Mononuclear cell (primary cell): ENCODE results near the gene SLC25A1. TPM values are rescaled to one million over a fixed set of nuclear protein-coding genes. Genes with fewer than 3 reads are reported as not detected.

ENCODE experiments used
- H3K27me3 ChIP-seq: 2 replicates; pipeline ENCODE4 v1.6.0; 2011; ENCODE audit warnings: low read length, control low read depth; ENCODE audit not compliant: insufficient read depth
- H3K4me1 ChIP-seq: 2 replicates; pipeline ENCODE4 v1.5.1; 2011; ENCODE audit warnings: mild to moderate bottlenecking, low read length, control low read depth; ENCODE audit not compliant: insufficient read depth
- H3K4me3 ChIP-seq: 2 replicates; pipeline ENCODE4 v1.5.1; 2011; ENCODE audit warnings: mild to moderate bottlenecking, low read length, moderate library complexity
- H3K9me3 ChIP-seq: 2 replicates; pipeline ENCODE4 v1.5.1; 2011; ENCODE audit warnings: low read depth, mild to moderate bottlenecking, control low read depth, low read length
- total RNA-seq: library from RNA; depleted of rRNA; stranded (reverse); fragments of >200 nt; gene quantifications from one replicate; pipeline ENCODE4 v1.2.3, GENCODE V29; 2012

SLC25A1 gene
- total RNA-seq, 1 donor: 12.4 TPM

DNA sequence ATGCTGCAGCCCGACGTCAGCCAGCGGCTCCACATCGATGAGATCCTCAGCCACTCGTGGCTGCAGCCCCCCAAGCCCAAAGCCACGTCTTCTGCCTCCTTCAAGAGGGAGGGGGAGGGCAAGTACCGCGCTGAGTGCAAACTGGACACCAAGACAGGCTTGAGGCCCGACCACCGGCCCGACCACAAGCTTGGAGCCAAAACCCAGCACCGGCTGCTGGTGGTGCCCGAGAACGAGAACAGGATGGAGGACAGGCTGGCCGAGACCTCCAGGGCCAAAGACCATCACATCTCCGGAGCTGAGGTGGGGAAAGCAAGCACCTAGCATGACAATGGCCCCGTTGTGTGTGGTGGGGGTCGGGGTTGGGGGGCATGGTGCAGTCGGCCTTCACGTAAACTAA lies 46.4 kb downstream of the SLC25A1 start:
- Histone ChIP-seq H3K4me3 (no peak overlapping the region), H3K27me3 (no peaks in the 10 kb centered on the region), H3K9me3 (no peaks in the 10 kb centered on the region), H3K4me1 (no peaks in the 10 kb centered on the region)

GRCh38 chr22:19131685-19132015 lies 46.9 kb downstream of the SLC25A1 start:
- no peak overlapping the region for H3K4me3 ChIP-seq
- no peaks in the 10 kb centered on the region for H3K9me3 ChIP-seq
- no peaks in the 10 kb centered on the region for H3K4me1 ChIP-seq
- no peaks in the 10 kb centered on the region for H3K27me3 ChIP-seq

- no peaks in the 10 kb centered on the region for H3K9me3 ChIP-seq
- H3K4me1 ChIP-seq: no peaks in the 10 kb centered on the region
- no peaks in the 10 kb centered on the region for H3K27me3 ChIP-seq
- H3K4me3 ChIP-seq: no peak within 1 kb of the TSS
Measured at GRCh38 chr22:19130959-19131684, 47.4 kb downstream of the SLC25A1 start, which contains the start of gene TSSK2. Gene TSSK2 (plus strand): TSS chr22:19131308. CDS start chr22:19131400, 92 bp downstream.

DNA sequence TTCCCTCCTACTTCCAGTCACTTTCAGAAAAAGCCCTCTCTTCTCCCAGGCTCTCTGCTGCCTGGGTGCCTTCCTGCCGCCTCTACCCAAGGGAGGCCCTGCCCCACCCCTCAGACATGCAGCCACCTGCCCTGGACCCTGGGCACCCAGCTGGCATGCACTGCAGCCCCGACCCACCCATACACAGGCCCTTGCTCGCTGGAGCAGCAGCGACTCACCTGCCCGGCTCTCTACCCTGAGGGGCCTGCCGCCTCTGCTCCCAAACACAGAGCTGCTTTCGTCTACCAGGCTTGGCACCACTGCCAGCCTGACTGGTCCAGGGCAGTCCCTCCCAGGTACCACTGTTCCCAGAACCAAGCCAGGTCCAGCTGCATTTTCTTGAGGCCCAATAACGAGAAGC lies 48.7 kb downstream of the SLC25A1 start:
- Histone ChIP-seq H3K9me3 (no peaks in the 10 kb centered on the region), H3K4me3 (no peak overlapping the region), H3K27me3 (no peaks in the 10 kb centered on the region), H3K4me1 (no peaks in the 10 kb centered on the region)

GRCh38 chr22:19128946-19129727 lies 49.4 kb downstream of the SLC25A1 start:
- Histone ChIP-seq H3K9me3 (no peaks in the 10 kb centered on the region), H3K4me1 (no peaks in the 10 kb centered on the region), H3K27me3 (no peaks in the 10 kb centered on the region), H3K4me3 (no peak overlapping the region)

DNA sequence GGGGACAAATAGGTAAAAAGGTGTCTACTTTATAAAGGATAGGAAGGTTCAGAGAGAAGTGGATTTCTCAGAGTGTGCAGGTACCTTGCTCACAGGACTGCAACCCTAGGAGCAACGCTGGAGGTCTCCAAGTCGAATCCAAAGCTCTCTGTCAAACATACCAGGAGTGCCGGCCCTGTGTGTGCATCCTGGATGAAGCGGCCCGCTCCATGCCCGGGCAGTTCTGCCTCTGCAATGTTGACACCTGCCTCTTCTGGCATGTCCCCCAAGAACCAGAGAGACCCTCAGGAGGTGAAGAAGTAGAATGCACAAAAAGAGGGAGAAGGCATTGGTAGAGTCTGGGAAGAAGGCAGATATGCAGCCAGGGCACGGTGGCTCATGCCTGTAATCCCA lies 50.5 kb downstream of the SLC25A1 start:
- Histone ChIP-seq H3K4me1 (peaks cover under 1% of the 10 kb centered on the region), H3K4me3 (no peak overlapping the region), H3K27me3 (no peaks in the 10 kb centered on the region), H3K9me3 (no peaks in the 10 kb centered on the region)

DNA sequence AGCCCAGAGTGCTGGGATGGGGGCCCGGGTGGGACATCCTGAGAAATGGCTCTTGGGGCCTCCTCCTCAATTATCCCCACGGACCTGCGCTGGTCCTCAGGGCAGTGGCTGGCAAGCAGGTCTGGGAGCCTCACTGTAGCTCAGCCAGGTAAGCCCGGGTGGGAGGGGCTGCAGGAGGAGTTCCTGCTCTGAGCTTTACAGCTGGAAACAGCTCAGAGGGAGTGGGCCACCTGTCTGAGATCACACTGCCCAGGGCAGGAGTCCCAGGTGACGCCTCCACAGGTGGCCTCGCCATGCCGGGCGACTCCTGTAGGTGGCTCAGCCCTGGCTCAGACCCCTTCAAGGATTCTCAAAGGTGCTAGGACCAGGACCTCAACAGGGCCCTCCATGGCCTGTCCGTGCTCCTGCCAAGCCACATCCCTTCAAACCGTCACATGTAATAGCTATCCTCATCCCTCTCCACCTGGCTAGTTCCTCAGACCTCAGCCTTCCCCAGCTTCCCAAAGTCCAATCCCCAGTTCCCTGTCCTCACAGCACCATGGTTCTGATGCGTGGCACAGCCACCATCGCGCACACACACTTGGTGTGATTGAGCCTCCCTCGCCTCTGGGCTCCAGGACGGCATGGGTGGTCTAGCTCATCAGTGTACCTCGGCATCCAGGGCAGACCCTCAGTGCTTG lies 51.1 kb downstream of the SLC25A1 start:
- Histone ChIP-seq H3K9me3 (no peaks in the 10 kb centered on the region), H3K4me3 (no peak overlapping the region), H3K4me1 (peaks cover 4% of the 10 kb centered on the region), H3K27me3 (no peaks in the 10 kb centered on the region)

GRCh38 chr22:19126309-19127273 lies 51.9 kb downstream of the SLC25A1 start:
- Histone ChIP-seq H3K27me3 (no peaks in the 10 kb centered on the region), H3K4me3 (no peak overlapping the region), H3K9me3 (no peaks in the 10 kb centered on the region), H3K4me1 (peaks cover 4% of the 10 kb centered on the region)

Other genes starting within 250 kb of the SLC25A1 start
- gene PRODH, start 242.4 kb downstream of the SLC25A1 start, total RNA-seq: not detected
- 31.2 TPM for gene DGCR2, start 56.3 kb downstream of the SLC25A1 start, total RNA-seq
- gene TSSK2, start 47.4 kb downstream of the SLC25A1 start, total RNA-seq: 0.21 TPM
- gene ESS2, start 34.1 kb downstream of the SLC25A1 start, total RNA-seq: 24.0 TPM
- gene GSC2, start 28.4 kb downstream of the SLC25A1 start, total RNA-seq: not detected
- 1.7 TPM for gene CLTCL1, start 113.0 kb upstream of the SLC25A1 start, total RNA-seq